Anterior cingulate cortex (tissue), 58 donors: Measurements from ENCODE around the gene PCK1.

Source experiments
- DNase-seq, 58 donors: peaks; one replicate each; lab custom pipeline; 2025; lab: John Stamatoyannopoulos, UW

PCK1 gene

GRCh38 chr20:57535297-57535696 is 25.6 kb upstream of the PCK1 start:
- DNase-seq = no peak

- no peak for DNase-seq
These were observed 24.7 kb upstream of the PCK1 start for GRCh38 chr20:57536120-57536708.

DNA sequence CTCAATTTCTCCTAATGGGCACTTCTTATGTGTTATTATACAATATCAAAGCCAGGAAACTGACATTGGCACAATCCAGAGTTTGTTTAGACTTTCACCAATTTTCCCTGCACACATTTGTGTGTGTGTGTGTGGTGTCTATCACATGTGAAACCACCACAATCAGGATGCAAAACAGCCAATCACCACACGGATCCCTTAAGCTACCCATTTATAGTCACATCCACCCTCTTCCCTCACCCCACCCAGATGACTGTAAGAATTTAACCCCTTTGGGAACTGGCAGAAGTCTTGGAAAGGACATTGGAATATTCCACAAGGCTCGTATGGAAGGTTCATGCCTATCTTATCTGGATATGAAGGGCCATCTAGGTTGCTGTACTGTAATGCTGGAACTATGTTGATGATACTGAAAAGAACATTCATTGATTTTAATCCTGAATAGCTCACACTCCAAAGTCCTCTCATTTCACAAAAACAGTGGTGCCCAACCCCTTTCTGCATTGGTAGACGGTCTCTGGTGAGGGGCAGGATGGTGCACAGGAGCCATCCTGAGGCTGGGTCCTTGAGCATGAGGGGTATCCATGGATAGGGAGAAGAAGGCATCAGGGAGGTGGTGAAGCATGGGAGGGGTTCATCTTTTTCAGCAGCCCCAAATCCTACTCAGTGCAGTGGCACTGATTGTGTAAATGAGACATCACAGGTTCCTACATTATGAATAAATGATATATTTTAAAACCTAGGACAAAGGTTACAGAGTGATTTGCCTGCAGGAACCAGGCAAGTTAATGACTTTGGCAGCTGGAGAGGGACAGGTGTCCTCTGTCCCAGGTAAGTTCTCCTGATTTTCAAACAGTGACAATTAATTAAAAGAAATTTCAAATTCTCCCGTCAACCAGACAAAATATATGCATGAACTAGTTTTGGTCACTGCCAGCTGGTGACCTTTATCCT is 23.9 kb upstream of the PCK1 start:
- no peak for DNase-seq

DNA sequence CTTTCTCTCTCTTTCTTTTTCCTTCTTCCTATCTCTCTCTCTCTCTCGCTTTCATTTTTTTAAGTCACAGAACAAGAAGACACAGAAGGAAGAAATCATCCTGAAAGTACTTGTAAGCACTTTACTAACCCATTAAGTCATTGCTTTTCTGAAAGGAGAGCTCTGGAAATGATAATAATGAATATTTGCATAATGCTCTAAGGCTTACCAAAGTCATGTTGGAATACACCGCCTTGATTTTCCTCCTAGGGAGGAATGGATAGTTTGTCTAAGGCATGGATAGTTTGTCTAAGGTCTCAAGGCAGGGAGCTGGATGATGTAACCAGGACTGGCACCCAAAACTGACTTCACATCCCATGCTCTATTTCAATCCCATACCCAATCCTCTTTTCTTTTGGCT is 23.1 kb upstream of the PCK1 start:
- no peak for DNase-seq

GRCh38 chr20:57539889-57540288 is 21.0 kb upstream of the PCK1 start:
- no peak for DNase-seq

- peak in 1 of 58 donors; percentile 4 for DNase-seq
These were observed 19.9 kb upstream of the PCK1 start for GRCh38 chr20:57540890-57541580.

GRCh38 chr20:57543754-57544153 is 17.2 kb upstream of the PCK1 start:
- no peak for DNase-seq

GRCh38 chr20:57544838-57545564 is 15.9 kb upstream of the PCK1 start:
- DNase-seq = no peak

DNA sequence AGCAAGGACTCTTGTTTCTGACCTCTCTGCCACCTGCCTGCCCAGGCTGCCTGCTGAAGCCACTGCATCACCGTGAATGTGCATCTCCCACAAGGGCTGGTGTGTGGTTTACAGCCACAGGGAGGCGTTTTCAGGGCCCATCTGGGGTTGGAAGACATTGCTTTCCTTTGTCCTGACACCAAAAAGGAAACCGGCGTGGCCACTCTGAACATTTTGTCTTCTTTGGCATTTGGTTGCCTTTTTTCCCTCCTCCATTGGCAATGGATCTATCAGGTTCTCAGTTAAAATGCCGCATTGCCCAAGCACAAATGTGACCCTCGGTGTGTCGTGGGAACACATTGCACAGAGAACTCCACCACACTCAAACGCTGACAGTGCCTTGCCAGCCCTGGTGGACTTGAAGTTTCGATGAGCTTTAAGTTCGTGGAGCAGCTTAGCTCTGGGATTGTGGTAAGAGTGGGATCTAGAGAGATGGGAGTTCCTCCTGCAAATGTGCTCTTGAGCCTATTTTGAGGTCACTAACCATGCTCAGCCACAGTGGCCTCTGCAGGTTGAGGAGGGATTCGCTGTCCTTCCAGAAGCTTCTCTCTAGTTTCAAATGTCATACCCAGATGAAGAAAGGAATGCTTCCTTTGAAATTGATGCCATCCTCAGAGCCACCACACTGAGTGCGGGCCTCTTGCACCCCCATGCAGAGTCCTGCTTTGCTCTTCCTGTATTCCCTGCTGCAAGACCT is 14.8 kb upstream of the PCK1 start:
- DNase-seq = no peak

GRCh38 chr20:57546956-57547649 is 13.8 kb upstream of the PCK1 start:
- DNase-seq = no peak

DNA sequence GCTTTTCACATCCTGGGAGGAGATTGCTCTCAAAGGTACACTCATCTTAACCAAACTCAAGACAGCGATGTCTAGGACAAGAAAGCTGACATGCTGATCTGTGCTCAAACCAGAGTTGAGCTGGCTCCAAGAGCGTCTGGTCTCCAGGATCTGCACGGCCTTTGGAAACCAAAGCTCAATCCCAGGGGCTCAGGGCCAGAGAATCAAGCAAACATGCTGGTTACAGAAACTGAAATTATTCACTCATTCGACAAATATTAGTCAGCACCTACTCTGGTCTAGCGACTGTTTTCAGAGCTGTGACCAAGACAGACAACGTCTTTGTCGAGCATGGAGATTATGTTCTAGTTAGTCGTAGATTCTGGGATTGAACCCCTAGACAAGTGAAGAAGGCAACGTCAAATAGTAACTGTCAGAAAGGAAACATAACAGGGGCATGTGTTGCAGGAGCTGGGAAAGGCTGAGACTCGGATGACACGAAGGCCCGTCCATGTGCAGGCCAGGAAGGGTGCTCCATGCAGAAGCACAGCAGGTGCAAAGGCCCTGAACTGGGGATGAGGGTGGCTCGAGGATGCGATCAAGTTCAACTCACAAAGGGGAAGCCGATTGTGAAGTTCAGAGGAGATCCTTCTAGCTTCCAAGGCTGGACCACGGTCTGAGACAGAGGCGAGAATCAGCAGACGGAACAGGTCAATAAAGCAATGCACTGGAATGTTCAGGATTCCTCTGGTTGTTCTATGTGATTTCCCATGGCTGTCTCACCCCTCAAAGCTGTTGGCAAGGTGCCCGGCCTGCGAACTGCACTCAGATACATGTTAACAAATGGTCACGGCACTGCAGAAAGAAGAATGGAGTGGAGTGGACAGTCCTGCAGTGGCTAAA is 12.5 kb upstream of the PCK1 start:
- DNase-seq = no peak

DNA sequence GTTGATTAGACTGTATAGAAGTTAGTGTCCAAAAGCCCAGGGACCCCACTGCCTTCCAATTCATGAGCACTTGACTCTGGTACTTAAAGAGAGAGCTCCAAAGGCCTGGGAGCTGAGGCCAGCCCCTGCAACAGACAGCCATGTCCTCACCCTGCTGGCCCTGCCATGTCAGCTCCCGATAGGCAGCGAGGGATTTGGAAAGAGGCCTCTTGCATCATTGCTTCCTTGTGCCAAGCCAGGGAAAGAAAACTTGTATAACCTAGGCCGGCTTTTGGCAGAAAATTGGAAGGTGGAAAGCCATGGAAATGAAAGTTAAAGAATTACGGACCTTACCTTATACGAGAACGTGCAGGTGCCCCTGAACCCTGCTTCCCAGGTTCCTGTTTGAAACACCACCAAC is 8.4 kb upstream of the PCK1 start:
- no peak for DNase-seq

DNA sequence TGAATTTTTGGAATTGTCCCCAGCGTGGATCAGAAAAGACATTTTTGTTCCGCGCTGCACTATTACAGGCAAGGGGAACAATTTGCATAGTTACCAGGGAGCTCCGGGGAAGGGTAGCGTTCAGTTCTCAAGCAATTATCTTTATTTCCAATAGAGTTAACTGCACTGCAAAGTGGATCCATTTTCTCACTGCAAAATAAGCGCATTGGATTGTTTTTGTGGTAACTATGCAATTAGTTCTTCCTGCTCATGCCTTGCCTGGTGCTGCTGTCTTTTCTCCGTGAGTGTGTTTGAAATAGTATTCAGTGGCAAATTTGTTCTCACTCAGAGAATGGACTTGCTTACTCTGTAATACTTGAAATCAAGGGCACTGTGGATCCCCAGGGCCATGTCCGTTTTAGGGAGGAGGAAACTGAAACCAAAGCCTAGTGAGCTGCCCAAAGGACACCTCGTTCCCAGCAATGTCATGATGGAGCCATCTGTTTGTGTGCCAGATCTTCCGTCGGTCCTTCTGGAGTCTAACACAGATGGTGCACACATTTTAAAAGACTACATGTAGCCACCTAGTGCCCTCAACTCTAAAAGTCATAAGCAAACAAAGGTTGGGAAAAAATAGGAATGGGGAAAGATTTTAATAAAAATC is 7.4 kb upstream of the PCK1 start:
- DNase-seq = no peak

DNA sequence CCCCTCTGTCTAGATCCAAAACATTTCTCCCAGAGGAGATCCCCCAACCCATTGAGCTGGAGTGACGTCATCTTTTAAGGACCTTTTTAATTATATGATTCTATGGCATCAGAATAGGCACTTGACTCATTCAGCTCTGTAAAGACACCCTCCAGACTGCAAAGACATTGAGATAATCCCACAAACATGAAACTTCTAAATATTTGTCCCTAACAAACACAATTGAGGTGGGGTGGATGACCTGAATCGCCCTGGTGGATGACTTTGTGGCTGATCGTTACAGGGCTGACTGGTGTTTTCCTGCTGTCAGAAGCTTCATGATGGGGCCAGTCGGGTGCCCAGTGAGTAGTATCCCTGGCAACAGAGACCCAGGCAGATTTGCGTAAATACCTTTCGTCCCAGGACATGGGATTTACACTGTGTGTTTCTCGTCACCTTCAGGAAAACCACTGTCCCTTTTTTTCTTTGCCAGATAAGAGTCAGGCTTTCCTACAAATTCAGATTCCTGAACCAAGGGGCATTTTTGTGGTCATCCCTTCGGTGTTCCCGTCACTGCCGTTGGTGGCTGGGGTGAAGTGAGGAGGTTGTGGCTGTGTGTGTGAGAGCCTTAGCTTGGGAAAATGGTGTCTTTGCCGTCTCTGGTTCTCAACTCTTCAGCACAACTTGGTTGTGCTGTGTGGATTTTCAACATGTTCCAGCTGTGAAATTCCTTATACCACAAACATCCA is 5.3 kb upstream of the PCK1 start:
- DNase-seq = no peak

DNA sequence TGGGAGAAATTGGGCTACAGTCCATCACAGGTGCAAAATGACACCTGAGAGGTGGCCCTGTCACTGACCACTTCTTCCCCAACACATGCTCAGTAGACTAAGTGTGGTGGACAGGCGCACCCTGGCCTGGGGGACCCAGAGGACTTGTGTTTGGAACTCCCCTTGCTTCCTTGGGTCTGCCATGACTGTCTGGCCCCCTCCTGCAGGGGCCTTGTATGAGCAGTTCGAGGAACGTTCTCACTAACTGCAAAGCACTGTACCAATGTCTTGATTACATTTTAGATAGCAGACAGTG is 4.0 kb upstream of the PCK1 start:
- no peak for DNase-seq

- DNase-seq = no peak
These were observed 2.8 kb upstream of the PCK1 start for GRCh38 chr20:57557926-57558613.
